SHP77 treated with DMSO at 0.1 percent for 48 hours (cell line): Measurements from ENCODE around the gene SLC25A47.
"Not testable (repeated sequence)": the region's sequence is repeated elsewhere in the genome, so short reads cannot be mapped to it uniquely, and the experiment has no call there.

Experiments
- DNase-seq: peaks from one replicate; lab custom pipeline; 2025; lab: John Stamatoyannopoulos, UW

SLC25A47 gene

GRCh38 chr14:100306101-100306997, 16.8 kb upstream of the SLC25A47 start, which contains the start of gene SLC25A29:
TSS of gene SLC25A29 (minus strand) at chr14:100306444. CDS start at chr14:100306232, 212 bp downstream.
- DNase-seq = peak; percentile 61

GRCh38 chr14:100306998-100307765, 16.0 kb upstream of the SLC25A47 start:
- no peak for DNase-seq

GRCh38 chr14:100307766-100308426, 15.2 kb upstream of the SLC25A47 start:
- DNase-seq = no peak

GRCh38 chr14:100308427-100308792, 14.7 kb upstream of the SLC25A47 start:
- not testable (repeated sequence) for DNase-seq

- DNase-seq = no peak
Observed at GRCh38 chr14:100309028-100309737, 14.0 kb upstream of the SLC25A47 start.

- DNase-seq = not testable (repeated sequence)
Observed at GRCh38 chr14:100312110-100312876, 10.8 kb upstream of the SLC25A47 start.

GRCh38 chr14:100312877-100313400, 10.2 kb upstream of the SLC25A47 start:
- DNase-seq = peak; percentile 23

- no peak for DNase-seq
Observed at GRCh38 chr14:100313464-100314230, 9.5 kb upstream of the SLC25A47 start.

- no peak for DNase-seq
Observed at GRCh38 chr14:100314724-100315123, 8.4 kb upstream of the SLC25A47 start.

- DNase-seq = no peak
Observed at GRCh38 chr14:100317389-100317788, 5.8 kb upstream of the SLC25A47 start.

GRCh38 chr14:100317912-100318808, 5.0 kb upstream of the SLC25A47 start:
- no peak for DNase-seq

- DNase-seq = no peak
Observed at GRCh38 chr14:100320157-100320856, 2.8 kb upstream of the SLC25A47 start.

GRCh38 chr14:100321473-100322137, 1.5 kb upstream of the SLC25A47 start:
- DNase-seq = no peak

GRCh38 chr14:100322138-100322957, 791 bp upstream of the SLC25A47 start:
- DNase-seq = no peak

- DNase-seq = no peak
Observed at GRCh38 chr14:100323942-100324307, 786 bp downstream of the SLC25A47 start.

- no peak for DNase-seq
Observed at GRCh38 chr14:100325231-100325632, 2.1 kb downstream of the SLC25A47 start.

GRCh38 chr14:100325958-100326357, 2.8 kb downstream of the SLC25A47 start:
- no peak for DNase-seq
